Stimulated activated CD4-positive, alpha-beta T cell treated with anti-CD3 and anti-CD28 coated beads, Interleukin-1b, Interleukin-23, amount 100 ng/mL, for 24 hours (primary cell): ENCODE data around the gene TMEM178B.
"Not testable (repeated sequence)": the region's sequence is repeated elsewhere in the genome, so short reads cannot be mapped to it uniquely, and the experiment has no call there.

Experiments
- DNase-seq, 4 experiments: peaks; one replicate each; pipeline ENCODE4 v3.0.0-alpha.2; 2020; ENCODE audit warnings: low read depth in 4 of 4, low spot score in 1 of 4

Gene TMEM178B

DNA sequence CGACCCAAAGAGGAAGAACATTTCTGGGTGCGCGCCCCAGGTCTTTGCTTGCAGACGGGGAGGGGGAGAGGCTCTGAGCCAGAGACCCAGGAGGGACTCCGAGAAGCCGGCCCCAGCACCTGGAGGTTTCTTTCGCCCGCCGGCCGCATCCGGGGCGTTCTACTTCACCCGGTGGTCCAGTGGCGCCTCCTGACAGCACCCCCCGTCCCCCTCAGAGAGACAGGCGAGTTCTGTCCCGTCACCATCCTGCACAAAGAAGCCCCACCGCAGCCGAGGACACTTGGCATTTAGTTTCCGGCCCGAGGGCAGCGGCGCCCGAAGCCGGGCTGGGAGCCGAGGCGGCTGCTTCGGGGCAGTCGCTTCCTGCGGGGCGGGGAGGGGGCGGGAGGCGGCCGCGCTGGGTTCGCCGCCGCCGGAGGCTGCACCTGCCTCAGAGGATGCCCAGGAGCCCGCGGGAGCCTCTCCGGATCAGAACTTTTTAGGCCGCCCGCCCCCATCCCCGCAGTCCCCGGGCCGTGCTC is at the start of gene TMEM178B:
TSS of gene TMEM178B (plus strand) at position 424 of the 521 bp plus-strand sequence.
- DNase-seq: peak in 1 of 4 experiments; percentile 3

DNA sequence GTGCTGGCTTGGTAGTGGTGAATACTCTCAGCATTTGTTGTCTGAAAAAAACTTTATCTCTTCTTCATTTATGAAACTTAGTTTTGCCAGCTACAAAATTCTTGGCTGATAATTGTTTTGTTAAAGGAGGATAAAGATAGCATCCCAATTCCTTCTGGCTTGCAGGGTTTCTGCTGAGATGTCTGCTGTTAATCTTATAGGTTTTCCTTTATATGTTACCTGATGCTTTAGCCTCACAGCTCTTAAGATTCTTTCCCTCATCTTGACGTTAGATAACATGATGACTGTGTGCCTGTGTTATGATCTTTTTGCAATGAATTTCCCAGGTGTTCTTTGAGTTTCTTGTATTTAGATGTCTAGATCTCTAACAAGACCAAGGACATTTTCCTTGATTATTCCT is 49.2 kb upstream of the TMEM178B start:
- DNase-seq: no peak

DNA sequence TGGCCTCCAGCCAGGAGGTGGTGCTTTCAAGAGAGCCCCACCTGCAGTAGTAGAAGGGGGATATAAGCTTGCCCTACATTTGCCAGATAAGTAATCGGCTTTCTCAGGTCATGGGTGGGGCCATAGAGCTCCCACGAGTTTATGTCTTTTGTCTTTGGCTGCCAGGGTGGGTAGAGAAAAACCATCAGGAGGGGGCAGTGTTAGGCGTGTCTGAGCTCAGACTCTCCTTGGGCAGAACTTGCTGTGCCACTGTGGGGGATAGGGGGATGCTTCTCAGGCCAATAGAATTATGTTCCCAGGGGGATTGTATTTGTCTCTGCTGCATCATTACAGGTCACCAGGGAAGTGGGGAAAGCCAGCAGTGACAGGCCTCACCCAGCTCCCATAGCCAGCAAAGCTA is 46.8 kb upstream of the TMEM178B start:
- DNase-seq: no peak

DNA sequence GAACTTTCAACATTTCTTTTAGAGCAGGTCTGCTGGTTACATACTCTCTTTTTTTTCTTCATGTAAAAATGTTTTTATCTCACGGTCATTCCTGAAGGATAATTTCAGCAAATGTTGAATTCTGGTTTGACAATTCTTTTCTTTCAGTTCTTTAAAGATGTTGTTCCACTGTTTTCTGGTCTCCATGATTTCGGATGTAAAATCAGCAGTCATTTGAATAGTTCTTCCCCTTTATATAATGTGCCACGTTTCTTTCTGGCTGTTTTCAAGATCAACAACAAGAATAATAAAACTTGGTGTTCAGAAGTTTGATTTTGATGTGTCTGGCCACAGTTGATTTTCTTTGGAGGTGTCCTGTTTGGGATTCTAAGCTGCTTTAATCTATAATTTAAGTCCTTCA is 45.1 kb upstream of the TMEM178B start:
- DNase-seq: no peak

DNA sequence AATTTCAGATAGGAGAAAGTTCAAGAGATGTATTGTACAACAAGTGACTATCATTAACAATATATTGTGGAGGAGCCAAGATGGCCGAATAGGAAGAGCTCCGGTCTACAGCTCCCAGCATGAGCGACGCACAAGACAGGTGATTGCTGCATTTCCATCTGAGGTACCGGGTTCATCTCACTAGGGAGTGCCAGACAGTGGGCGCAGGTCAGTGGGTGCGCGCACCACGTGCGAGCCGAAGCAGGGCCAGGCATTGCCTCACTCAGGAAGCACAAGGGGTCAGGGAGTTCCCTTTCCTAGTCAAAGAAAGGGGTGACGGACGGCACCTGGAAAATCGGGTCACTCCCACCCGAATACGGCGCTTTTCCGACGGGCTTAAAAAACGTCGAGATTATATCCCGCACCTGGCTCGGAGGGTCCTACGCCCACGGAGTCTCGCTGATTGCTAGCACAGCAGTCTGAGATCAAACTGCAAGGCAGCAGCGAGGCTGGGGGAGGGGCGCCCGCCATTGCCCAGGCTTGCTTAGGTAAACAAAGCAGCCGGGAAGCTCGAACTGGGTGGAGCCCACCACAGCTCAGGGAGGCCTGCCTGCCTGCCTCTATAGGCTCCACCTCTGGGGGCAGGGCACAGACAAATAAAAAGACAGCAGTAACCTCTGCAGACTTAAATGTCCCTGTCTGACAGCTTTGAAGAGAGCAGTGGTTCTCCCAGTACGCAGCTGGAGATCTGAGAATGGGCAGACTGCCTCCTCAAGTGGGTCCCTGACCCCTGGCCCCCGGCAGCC is 41.1 kb upstream of the TMEM178B start:
- DNase-seq: not testable (repeated sequence)

DNA sequence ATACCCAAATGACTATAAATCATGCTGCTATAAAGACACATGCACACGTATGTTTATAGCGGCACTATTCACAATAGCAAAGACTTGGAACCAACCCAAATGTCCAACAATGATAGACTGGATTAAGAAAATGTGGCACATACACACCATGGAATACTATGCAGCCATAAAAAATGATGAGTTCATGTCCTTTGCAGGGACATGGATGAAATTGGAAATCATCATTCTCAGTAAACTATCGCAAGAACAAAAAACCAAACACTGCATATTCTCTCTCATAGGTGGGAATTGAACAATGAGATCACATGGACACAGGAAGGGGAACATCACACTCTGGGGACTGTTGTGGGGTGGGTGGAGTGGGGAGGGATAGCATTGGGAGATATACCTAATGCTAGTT is 35.8 kb upstream of the TMEM178B start:
- DNase-seq: not testable (repeated sequence)

DNA sequence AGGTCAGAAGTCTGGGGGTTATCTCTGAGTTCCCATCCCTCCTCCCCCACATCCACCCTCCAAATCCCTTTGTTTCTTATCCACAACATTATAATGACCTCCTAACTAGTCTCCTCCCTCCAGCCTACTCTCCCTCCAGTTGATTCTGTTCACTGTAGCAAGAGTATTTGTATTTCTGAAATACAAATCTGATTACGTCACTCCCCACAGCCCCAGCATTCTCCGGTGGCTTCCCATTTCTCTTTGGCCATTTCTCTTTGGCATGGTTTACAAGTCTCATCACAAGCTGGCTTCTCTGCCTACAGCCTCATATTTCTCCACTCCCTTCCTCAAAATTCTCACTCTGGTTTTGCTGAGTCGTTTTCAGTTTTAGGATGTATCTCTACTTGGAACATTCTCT is 34.5 kb upstream of the TMEM178B start:
- no peak for DNase-seq

DNA sequence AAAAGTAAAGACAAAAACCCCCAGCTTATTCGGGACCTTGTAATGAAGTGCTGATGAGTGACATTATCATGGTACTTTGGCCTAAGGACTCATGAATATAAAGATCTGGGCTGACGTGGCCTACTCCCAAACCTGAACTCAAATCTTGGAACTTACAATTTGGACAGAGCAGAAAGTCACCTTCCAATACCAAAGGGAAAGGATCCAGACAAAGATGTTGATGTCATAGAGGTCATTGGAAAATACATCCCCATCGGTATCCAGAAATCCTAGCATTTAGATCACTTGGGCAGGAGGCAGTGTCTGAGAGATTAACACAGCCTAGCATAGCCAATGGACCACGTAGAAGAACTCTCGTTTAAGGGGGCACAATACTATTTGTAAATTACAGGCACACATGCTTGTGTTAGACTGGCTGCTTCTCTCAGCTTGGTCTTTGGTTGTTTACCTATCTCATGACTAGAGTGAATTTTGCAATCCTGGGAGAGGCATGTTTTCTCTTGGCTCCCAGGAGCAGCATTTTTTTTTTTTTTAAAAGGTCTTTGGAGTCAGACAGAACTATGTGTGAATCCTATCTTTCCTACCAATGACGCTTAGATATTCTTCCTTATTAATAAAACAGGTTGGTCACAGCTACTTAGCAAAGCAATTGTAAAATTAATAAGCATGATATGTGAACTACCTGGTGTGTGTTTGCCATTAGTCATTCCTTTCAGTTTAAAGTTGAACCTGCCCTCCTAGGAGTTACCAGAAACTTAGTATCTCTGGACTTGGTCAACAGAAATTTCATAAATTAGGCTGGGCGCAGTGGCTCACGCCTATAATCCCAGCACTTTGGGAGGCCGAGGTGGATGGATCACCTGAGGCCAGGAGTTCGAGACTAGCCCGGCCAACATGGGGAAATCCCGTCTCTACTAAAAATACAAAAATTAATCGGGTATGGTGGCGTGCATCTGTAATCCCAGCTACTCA is 31.4 kb upstream of the TMEM178B start:
- no peak for DNase-seq

DNA sequence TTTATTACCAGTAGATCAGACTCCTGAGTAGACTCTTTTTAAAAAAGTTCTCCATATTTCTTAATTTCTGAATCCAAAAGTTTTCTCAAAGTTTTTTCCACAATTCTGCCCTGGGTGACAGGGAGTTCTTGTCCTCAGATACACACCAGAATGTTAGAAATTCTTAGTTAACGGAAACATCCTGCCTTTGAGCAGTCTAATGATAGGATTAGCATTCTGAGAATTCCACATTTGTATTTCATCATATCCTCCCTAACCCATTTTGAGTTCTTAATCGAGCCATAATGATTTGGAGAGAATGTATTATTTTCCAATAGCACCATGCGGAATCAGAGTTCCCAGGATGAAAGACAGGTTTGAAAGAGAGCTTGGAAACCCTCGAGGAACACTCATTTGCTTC is 30.2 kb upstream of the TMEM178B start:
- no peak for DNase-seq

DNA sequence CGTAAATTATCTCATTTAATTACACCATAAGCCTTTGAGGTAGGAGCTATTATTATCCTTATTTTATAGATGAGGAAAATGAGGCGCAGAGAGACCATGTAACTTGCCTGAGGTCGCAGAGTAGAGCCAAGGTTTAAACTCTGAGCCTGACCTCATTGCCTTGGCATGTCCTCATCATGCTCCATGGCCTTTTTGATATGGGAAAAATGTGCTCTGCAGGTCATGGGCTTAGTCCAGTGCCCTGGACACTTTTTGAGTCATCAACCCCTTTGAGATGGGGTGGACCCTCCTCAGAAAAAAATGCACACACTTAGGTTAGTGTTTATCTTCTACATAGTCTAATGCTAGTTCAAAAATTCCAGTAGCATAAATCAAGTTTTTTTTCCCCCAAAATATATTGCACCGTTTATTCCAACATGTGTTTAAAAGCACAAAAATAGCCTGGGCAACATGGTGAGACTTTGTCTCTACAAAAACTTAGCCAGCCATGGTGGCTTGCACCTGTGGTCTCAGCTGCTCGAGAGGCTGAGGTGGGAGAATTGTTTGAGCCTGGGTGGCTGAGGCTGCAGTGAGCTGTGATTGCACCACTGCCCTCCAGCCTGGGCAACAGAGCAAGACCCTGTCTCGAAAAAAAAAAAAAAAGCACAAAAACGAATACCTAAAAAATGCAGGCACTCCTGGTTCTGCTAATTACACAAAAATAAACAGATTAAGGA is 28.6 kb upstream of the TMEM178B start:
- DNase-seq: no peak

DNA sequence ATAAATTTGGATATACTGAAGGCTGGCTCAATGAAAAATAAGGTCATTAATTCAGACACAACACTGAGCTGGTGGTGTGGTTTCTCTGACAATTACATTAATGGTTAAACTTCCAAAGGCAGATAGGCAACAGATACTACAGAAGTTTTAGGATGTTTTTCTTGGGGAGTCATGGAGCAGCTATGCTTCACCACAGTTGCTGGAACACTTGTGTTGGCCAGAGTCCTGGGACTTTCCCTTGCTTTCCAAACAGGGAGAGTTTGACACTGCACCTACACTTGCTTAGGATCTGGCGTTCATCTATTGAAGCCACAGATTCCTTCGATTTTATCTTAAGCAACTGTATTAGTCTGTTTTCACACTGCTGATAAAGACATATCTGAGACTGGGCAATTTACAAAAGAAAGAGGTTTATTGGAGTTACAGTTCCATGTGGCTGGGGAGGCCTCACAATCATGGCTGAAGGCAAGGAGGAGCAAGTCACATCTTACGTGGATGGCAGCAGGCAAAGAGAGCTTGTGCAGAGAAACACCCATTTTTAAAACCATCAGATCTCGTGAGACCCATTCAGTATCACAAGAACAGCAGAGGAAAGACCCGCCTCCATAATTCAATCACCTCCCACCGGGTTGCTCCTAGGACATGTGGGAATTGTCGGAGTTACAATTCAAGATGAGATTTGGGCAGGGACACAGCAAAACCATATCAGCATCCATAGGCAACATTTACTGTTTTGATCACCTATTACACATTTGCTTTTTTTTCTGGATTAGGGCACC is 27.8 kb upstream of the TMEM178B start:
- DNase-seq: no peak

DNA sequence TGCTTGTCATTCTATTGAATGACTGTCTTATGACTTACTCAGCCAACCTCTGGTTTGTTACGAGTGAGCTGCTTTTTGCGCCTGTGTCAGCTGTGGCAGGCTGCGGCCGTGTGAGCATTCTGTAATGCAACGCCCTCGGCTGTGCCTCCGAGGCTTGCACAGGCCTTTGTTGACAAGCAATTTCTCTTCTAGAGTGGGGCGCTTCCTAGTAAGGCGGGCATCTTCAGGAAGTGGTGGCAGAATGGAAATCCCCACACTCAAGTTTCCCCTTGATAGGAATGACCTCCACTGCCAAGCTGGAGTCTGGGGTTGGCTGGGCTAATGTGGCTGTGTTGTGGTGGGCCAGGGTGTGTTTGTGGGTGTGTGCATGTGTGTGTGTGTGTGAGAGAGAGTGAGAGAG is 20.2 kb upstream of the TMEM178B start:
- peak in 1 of 4 experiments; percentile 19 for DNase-seq

DNA sequence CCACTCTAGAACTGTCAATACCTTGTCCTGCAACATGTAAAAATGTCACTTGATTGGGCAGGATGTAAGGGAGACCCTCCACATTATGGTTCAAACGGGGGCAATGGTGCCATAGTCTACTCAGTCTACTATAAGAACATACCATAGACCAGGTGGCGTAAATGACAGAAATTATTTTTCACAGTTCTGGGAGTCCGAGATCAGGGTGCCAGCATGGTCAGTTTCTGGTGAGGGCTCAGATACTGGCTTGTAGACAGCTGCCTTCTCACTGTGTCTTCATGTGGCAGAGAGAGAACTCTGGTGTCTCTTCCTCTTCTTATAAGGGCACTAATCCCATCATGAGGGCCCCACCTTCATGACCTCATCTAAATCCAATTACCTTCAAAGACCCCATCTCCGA is 18.7 kb upstream of the TMEM178B start:
- no peak for DNase-seq

DNA sequence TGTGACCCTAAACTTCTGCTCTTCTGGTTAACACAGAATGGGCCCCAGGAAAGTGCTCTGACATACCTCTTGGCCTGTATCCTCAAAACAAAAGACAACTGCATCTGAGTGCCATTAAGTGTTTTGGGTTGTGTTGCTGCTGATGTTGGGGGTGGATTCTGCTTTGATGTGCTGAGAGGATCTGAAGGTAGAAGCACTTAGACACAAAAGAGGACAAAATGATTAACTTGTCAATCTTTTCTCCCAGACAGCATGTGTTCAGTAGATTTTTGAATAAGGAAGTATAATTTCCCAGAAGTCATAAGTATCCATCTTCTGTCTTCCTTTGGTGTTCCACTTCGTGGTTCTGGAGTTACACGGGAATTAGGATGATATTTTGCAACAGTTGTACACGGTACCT is 16.1 kb upstream of the TMEM178B start:
- DNase-seq: no peak

DNA sequence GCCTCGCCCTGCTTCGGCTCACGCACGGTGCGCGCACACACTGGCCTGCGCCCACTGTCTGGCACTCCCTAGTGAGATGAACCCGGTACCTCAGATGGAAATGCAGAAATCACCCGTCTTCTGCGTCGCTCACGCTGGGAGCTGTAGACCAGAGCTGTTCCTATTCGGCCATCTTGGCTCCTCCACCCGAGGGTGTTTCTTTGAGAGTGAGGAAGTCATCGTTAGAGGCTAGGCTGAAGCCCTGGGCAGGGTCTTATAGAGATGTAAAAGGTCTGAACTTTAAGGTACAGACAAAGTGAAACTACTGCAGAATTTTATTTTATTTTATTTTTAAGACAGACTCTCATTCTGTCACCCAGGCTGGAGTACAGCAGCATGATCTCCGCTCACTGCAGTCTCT is 6.0 kb upstream of the TMEM178B start:
- DNase-seq: not testable (repeated sequence)

DNA sequence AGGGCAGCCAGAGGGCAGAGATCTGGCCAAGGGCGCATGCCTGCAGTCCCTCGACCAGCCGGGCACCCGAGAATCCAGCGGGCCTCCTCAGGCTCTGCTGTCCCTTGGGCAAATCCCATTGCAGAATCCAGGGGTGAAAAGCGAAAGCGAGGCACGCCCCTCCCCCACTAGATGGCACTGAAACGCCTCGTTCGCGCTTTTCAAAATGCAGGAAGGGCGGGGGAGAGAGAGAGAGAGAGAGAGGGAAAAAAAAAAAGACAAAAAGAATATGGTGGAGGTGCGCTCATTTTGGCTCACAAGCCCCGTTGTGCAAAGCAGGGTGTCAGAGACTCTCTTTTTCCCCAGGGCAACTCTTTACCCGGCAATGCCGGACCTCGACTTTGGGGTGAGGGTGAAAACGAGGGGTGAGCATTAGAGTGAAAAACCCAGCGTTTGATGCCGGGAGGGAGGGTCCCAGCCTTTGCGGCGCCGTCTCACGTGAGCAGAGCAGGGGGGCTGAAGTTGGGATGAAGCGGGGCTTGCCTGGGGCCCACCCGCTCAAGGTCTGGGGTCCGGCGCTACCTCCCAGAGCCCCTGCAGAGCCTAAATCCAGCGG is 2.5 kb upstream of the TMEM178B start:
- peak in 1 of 4 experiments; percentile 41 for DNase-seq

DNA sequence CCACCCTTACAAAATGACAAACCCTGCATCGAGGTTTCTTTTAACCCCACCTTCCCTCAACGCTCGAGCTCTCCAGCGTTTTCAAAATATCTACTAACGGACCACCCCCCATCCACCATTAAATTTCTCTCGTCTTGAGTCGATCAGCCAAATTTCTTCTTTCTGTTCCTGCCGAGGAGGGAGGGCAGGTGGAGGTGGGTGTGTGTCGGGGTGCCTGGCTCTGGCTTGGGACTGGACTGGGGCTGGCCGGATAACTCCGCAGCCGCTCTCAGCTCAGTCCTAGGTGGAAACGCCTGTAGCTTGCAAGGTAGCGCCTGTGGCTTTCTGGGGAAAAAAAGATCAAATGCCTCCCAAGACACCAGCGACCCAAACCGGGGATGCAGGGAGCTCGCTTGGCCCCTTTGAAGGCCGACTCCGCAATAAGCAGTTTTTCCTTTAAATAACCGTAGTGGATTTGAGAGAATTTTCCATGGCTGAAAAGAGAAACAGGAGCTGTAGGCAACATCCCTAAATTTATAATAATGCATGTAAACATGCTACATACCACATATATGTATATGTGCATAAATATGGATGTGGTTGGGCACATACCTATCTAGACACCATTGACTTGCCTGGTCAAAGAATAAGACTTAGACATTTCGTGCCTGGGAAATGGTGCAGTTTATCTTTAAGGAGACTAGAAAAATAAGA is 1.9 kb upstream of the TMEM178B start:
- no peak for DNase-seq

DNA sequence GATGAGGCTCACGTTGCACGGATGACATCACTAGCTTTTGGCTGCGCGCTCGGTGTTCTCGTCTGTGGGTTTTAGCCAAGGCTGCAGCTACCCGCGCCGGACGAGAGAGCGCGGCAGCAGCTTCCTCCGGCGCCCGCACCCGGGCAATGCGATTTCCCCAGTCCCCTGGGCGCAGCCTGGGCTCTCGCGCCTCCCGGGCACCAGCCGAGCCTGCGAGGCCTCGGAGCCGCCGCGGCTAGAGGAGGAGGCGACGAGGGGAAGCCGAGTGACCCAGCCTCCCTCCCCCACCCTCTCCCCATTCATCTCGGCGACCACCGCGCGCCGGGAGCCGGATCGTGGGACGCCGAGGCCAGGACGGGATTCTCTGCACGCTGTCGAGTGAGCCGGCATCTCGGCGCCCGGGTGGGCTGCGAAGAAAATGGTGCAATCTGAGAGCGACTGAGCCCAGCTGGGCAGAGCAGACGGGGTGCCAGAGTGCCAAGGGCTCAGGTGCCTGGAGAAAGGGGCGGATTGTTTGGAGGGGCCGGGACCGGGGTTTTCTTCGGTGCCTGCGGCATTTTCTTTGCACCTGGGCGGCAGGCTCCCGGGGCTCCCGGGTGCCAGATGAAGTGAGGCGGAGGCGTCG is 1.2 kb upstream of the TMEM178B start:
- peak in 1 of 4 experiments; percentile 14 for DNase-seq

DNA sequence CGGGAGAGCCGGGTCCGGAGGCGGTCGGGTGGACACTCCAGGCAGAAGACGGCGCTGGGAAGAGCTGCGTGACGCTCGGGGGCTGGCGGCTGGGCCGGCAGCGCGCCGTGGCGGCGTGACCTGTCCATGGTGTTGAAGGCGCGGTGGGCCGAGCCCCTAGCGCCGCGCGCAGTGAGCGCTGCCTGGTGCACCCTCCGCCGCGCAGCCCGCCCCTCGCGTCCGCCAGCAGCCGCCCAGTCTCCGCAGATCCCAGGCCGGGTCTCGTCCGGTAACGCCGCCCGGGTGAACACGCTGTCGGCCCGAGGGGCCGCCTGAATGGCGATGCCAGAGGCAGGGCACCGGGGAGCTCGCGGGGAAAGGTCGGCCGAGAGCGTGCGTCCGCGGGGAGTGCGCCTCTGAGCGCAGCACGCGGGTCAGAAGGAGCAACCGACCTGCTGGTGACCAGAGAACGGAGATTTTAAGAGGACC is 657 bp upstream of the TMEM178B start:
- peak in 1 of 4 experiments; percentile 9 for DNase-seq
